GM18951 (cell line): ENCODE measurements around the gene CCDC8.
"Not testable (repeated sequence)": the region's sequence is repeated elsewhere in the genome, so short reads cannot be mapped to it uniquely, and the experiment has no call there.

Experiments used
- POLR2A ChIP-seq: IDR thresholded peaks from 4 replicates; pipeline ENCODE4 v1.6.1; 2011; ENCODE audit warnings: mild to moderate bottlenecking; ENCODE audit not compliant: insufficient read length, insufficient read depth; ENCODE audit errors: extremely low read depth
- in situ Hi-C: fragments of 300-500 bp; cut with MboI; formaldehyde crosslinking; loops from one replicate; pipeline ENCODE4 v1.12.0; 2022; ENCODE audit warnings: low sequenced_read_pairs, mixed read lengths, inconsistent platforms; ENCODE audit not compliant: unreplicated experiment

CCDC8 gene

DNA sequence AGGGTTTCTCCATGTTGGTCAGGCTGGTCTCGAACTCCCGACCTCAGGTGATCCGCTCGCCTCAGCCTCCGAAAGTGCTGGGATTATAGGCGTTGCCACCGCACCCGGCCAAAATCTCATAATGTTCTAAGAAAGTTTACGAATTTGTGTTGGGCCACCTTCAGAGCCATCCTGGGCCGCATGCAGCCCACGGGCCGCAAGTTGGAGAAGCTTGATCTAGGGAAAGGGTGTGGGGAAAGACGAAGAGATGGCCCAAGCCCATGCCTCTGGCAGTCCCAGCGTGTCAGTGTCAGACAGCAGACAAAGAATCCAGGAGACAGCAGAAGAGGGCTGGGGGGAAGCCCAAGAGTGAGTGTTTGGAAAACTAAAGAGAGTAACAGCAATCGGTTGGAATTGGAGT, 32.7 kb upstream of the CCDC8 start:
- in situ Hi-C loops: no loop called here
- TF ChIP-seq POLR2A: no peak

DNA sequence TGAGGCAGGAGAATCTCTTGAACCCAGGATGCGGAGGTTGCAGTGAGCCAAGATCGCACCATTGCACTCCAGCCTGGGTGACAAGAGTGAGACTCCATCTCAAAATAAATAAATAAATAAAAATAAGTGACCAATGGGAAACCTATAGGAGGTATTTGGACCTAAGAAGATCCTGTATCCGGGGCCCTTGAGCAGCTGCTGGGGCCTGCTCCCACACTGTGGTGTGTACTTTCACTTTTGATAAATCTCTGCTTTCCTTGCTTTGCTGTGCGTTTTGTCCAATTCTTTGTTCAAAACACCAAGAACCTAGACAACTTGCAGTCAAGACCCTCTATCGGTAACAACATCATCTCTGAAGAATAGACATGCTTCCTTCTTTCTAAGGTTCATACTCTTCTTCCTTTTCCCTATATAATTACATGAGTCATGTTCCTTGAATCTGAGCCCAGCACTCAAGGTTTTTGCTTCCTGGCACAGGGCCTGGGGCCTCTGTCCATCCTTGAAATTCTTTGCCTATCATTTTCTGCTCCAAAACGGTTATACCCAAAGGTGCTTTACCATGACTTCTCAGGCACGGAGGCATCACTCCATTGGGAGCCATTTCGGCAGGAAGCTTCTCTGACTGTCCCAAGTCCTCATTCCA, 29.6 kb upstream of the CCDC8 start:
- in situ Hi-C loops: no loop called here
- TF ChIP-seq POLR2A: no peak

DNA sequence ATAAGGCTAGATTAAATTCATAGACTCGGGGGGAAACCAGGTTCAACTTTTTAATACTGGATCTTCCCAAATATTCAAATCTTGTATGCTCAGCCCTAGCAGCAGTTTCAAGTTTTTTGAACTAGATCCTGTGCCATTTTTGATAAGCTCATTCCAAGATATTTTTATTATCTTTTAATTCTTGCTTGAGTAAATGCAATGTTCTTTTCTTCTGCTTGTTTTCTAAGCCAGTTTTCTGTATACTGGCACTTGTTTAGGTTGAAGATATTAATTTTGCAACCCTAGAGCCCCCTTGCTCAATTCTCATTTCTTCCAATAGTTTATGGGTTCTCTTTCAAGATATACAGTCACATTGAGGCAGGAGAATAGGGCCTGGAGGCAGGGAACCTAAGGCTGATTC, 28.5 kb upstream of the CCDC8 start:
- in situ Hi-C loops: no loop called here
- TF ChIP-seq POLR2A: no peak

DNA sequence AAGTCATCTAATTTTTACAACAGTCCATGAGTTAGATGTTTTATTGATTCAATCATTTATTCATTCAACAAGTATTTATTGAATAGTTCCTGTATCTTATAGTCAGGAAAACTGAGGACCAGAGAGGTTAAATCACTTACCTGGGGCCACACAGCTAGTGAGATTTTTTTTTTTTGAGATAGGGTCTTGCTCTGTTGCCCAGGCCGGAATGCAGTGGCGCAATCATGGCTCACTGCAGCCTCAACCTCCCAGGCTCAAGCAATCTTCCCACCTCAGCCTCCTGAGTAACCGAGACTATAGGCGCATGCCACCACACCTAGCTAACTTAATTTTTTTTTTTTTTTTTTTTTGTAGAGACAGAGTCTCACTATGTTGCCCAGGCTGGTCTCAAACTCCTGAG, 22.3 kb upstream of the CCDC8 start:
- in situ Hi-C loops: not testable (repeated sequence)

DNA sequence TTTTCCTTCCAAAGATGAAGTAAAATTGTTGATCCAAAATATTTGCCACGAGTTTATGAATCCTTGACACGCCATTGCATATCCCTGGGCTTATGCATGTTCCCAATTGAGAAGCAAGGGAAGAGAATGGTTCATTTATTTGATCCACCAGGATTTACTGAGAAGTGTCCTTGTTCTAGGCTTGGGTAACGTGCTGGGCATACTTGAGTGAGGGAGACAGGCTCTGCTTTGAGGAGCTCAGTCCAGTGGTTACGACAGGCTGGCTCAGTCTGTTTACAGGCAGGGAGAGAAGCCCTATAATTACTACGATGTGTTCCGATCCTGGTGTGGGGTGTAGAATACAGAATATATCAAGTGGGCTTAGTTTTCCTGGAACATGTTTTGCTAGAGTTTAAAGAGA, 21.6 kb upstream of the CCDC8 start:
- in situ Hi-C loops: no loop called here
- TF ChIP-seq POLR2A: no peak

DNA sequence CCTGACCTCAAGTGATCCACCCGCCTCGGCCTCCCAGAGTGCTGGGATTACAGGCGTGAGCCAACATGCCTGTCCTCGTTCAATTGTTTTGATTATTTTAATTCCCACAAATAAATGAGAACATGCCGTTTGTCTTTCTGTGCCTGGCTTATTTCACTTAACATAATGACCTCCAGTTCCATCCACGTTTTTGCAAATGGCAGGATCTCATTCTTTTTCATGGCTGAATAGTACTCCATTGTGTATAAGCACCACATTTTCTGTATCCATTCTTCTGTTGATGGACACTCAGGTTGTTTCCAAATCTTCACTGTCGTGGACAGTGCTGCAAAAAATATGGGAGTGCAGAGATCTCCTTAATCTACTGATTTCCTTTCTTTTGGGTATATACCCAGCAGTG, 20.1 kb upstream of the CCDC8 start:
- in situ Hi-C loops: not testable (repeated sequence)

DNA sequence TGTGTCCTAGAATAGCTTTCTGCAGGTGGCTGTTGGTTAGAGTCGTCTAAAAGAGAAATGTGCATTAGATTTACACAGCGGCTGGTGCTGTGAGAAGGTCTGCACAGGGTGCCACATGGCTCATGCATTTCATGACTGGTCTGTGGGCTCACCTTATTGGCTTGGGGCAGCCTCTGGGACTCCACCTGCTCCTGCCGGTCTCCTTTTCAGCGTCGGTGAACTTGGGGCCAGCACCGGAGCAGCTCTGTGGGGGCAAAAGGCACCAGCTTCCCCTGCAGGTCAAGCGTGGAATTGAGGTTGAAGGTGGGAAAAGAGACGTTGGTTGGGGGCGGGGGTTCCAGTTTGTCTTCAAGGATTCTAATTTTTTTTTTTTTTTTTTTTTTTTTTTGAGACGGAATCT, 18.5 kb upstream of the CCDC8 start:
- in situ Hi-C loops: no loop called here
- TF ChIP-seq POLR2A: no peak

DNA sequence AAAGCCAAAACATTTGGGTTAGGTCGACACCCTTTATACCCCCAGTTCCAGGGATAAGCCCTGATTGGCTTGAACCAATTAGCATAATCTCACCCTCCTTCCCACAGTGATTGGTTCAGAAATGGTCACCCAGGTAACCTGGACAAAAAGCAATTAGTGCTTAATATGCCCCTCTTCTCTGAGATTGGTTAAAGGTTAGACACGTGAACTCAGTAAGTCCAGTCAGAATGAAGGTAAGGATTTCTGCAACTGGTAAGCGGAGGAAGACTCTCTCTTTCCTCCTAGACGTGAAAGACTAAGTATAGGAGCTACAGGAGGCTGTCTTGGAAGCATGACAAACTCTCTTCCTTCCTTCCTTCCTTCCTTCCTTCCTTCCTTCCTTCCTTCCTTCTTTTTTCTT, 16.6 kb upstream of the CCDC8 start:
- in situ Hi-C loops: no loop called here
- no peak for TF ChIP-seq POLR2A

DNA sequence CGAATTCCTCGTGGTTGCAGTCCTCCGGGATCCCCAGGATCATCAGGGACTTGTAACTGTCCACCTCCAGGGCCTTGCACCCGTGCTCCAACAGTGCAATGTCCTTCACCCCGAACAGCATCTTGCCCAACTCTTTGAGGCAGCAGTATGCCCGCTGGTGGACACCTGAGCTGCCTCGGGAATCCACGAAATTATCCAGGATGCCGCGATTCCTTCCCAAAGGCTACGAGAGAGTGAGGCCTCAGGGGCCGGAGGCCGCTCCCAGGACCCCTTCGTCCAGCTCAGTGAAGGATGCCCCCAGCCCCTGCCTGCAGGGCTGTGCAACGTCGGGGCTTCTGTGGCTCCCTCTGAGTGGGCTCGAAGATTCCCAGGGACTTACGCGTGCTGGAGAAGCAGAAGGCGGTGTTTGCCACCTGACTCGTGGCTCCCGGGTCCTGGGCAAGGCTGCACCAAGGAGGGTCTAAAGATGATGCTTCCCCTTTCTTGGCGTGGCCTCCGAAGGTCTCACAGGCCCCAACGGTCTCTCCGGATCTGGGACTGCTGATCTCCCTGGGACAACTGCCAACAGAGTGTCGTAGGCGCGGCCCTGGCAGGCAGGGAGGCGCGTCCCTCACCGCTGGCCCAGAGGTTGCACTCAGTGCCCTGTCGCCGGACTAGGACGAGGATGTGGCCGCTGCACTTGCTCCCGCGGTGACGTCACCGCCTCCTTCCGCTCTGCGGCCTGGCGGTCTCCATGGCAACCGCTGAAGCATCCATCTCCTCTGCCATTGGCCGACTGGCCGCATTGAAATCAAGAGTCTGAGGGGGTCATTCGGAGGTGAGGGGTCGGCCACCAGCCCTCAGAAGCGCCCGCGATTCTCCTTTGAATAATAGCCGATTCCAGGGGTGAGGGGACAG, 15.1 kb upstream of the CCDC8 start, which contains the start of gene PNMA8C:
Gene PNMA8C (minus strand): TSS at position 698 of the 897 bp plus-strand sequence. CDS start 577 bp downstream, at position 121.
- no peak for TF ChIP-seq POLR2A
- in situ Hi-C loops: no loop called here

DNA sequence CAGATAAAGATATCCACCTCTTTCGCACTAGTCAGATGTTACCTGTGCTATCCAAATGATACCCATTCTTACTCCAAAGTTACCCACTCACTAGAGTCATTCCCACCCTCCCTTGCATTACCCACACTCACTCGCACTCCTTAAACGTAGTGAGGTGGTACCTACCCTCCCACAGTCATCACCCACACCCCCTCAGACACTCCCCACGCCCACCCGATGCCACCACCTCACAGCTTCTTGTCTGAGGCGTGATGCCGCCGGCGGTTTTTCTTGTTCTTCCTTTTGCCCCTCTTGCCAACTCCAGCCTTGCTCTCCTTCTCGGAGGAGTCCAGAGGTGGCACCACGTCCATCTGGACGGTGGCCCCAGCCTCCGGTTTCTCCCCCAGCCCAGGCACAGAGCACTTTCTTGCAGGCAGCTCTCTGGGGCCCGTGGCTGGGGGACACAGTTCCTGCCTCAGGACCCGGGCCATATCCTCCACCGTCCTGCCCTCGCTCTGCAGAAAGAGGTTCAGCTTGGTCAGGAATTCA, 14.2 kb upstream of the CCDC8 start:
- in situ Hi-C loops: no loop called here
- no peak for TF ChIP-seq POLR2A

DNA sequence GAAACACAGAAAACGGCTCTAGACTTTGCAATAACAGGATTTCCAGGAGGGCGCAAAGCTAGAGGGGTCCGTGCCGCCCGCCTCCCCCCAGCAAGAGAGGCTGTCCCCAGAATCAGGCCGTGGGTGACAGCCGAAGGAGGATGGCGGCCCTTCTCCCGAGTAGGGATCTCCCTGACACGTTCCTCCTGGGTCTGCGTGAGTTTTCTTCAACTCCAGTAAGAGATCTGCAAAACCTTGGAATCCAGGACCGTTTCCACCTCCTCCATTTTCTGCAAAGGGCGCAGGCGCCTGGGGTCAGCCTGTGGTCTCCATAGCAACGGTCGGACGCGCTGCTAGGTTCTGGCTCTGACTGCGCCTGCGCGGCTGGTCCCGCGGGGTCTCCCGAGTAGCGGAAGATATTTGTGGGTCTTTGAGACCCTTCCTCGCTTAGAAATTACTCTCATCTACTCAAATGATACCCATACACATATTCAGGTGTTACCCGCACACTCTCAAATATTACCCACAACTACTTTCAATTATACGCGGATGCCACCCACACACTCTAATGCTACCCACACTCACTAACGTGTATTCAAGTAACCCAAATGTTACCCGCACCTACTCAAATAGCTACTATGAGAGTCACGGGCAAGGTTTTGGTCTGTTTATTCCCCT, 13.3 kb upstream of the CCDC8 start:
- in situ Hi-C loops: no loop called here
- no peak for TF ChIP-seq POLR2A

DNA sequence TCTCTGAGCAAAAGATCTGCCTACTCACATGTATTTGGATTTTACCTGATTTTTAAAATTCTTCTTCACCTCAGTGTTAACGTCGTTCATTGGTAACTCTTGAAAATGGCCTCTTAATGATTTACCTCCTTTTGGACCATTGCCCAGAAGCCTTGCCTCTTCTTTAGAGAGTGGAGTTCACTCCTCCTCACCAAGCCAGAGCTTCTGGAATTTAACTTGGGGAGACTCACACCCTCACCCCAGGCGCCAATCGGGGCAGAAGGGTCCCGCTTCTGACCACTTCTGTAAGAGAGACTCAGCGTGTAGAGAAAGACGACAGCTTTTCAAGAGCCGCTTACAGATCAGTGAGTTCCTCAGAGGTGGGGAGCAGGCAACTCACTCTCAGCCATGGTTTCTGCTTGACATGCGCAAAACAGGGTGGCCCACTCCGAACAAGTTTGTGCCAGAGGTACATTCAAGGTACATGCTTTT, 12.7 kb upstream of the CCDC8 start:
- TF ChIP-seq POLR2A: no peak
- in situ Hi-C loops: no loop called here

DNA sequence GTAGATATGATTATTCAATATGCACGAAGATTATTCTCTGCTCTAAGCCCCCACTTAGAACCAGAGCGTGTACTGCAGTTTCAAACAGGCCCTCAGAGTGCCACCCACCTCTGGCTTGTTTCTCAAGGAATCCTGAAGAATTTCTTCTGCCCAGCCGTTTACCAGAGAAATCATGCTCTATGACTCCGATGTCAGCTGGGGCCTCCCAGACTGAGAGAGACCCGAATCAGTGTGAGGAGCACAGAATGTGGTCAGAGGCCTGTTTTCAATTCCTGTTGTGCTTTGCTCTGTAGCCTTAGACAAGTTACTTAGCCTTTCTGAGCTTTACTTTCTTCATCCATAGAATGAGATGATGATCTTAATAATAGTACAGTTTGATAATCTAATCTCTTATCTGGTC, 9.8 kb upstream of the CCDC8 start:
- no peak for TF ChIP-seq POLR2A
- in situ Hi-C loops: no loop called here

DNA sequence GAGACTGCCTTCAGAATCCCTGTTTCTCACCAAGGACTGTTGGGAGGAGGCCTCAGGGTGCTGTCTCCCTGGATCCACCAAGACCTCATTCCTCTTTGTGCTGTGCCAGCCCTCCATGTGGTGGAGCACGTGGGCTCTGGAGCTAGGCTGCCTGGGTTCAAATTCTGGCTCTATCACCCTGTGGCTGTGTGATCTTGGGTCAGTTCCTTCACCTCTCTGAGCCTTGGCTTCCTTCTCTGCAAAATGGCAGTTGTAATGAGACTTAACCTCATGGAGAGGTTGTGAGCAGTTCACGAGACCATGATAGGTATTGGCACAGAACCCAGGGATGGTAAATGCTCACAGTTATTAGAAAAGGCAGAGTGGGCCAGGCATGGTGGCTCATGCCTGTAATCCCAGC, 9.0 kb upstream of the CCDC8 start:
- in situ Hi-C loops: no loop called here
- TF ChIP-seq POLR2A: no peak

DNA sequence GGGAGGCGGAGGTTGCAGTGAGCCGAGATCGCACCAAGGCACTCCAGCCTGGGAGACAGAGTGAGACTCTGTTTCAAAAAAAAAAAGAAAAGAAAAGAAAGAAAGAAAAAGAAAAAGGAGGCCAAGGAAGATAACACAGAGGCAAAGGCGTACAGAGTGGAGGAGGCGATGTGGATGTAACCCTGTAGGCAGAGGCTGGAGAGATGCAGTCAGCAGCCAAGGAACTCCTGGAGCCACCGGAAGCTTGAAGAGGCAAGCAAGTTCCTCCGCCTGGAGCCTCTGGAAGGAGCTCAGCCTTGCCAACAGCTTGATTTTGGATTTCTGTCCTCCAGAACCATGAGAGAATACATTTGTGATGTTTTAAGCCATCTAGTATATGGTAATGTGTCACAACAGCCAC, 6.7 kb upstream of the CCDC8 start:
- in situ Hi-C loops: no loop called here
- TF ChIP-seq POLR2A: no peak

DNA sequence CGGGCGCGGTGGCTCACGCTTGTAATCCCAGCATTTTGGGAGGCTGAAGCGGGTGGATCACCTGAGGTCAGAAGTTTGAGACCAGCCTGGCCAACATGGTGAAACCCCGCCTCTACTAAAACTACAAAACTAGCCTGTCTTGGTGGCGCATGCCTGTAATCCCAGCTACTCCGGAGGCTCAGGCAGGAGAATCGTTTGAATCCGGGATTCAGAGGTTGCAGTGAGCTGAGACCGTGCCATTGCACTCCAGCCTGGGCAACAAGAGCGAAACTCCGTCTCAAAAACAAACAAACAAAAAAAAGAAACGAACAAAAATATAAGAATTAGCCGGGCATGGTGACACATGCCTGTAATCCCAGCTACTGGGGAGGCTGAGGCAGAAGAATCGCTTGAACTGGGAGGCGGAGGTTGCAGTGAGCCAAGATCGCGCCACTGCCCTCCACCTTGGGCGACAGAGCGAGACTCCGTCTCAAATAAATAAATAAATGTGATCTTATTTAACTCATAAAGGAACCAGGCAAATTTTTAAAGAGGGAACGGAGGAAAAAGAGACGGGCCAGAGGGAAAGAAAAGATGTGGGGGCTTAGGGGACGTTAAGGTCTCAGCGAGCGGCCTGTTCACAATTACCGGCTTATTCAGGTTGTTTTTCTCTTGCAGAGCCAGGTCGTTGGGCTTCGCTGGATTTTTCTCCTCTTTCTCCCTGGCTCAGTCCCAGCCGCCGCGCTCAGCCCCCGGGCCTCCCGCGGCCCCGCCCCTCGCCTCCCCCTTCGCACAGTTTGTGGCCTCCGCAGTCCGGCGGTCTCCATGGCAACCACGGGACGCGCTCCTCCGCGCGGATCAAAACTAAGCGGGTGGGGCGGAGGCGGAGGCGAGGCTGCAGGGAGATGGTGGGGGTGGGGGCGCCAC, 2.7 kb upstream of the CCDC8 start:
- in situ Hi-C loops: not testable (repeated sequence)

DNA sequence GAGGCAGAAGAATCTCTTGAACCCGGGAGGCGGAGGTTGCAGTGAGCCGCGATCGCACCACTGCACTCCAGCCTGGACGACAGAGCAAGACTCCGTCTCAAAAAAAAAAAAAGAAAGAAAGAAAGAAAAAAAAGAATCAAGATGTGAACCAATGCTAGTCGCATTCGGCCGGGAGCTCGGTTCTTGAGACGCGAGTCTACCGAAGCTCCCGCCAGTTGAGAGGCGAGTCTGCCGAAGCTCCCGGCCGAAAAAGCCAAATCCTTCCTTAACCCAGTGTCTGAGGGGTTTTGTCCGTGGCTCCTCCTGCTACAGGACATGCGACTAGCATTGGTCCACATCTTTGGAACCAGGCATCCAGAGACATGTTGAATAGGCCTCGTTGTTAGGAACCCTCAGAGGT, 1.5 kb upstream of the CCDC8 start:
- in situ Hi-C loops: not testable (repeated sequence)
